ENCODE results near the gene SH3BGRL3. TPM values are rescaled to one million over a fixed set of nuclear protein-coding genes. Genes with fewer than 3 reads are reported as not detected.

SH3BGRL3 gene
- total RNA-seq, 4 donors from 2014 or later = 10.3 to 16.9 (median 13.1) TPM

- TF ChIP-seq CTCF (IDR thresholded peaks at IDR 0.05 in 4 of 5, conservative IDR thresholded peaks at IDR 0.05 in 1 of 5) (peak; percentile 28 to 54 (median 39)), POLR2A (IDR thresholded peaks at IDR 0.05) (no peak)
- DNase-seq = peak in 1 of 2 donors; percentile 70
- ATAC-seq = peak in 1 of 2 donors; percentile 32
- intact Hi-C loops (cut with DNase I; ENCODE audit: low total_unique reads) (loop anchor here (1.0 kb wide), 1 partner anchor 36 kb away; no protein-coding TSS in a partner anchor), in situ Hi-C loops (cut with MboI; ENCODE audit: low sequenced_read_pairs in 4 of 4) (loop anchor here in 1 of 4 donors (5.0 kb wide), 1 partner anchor 37 kb away; no protein-coding TSS in a partner anchor)
- H3K4me1 ChIP-seq = peaks cover 40 to 55% of the 10 kb centered on the region in 2 donors
- no peaks in the 10 kb centered on the region for H3K9me3 ChIP-seq
- H3K36me3 ChIP-seq = peaks cover 0 to 8% of the 10 kb centered on the region in 2 donors
- H3K4me3 ChIP-seq = no peak overlapping the region
- H3K27ac ChIP-seq = peak overlapping the region; percentile 89 to 98 (median 93)
- H3K27me3 ChIP-seq = no peaks in the 10 kb centered on the region
These were observed 5.6 kb downstream of the SH3BGRL3 start for GRCh38 chr1:26285366-26286063.

- DNase-seq (no peak), ATAC-seq (no peak)
- peaks cover 44 to 52% of the 10 kb centered on the region in 2 donors for H3K4me1 ChIP-seq
- TF ChIP-seq POLR2A (IDR thresholded peaks at IDR 0.05) (no peak), CTCF (IDR thresholded peaks at IDR 0.05 in 4 of 5, conservative IDR thresholded peaks at IDR 0.05 in 1 of 5) (peak in 1 of 5 experiments; percentile 5)
- H3K27me3 ChIP-seq = no peaks in the 10 kb centered on the region
- intact Hi-C loops (cut with DNase I; ENCODE audit: low total_unique reads) = no loop called here
- H3K27ac ChIP-seq = peak overlapping the region; percentile 89 to 98 (median 93)
- no peak overlapping the region for H3K4me3 ChIP-seq
- in situ Hi-C loops (cut with MboI; ENCODE audit: low sequenced_read_pairs in 4 of 4) = loop anchor here in 1 of 4 donors (5.0 kb wide), 1 partner anchor 36 kb away; no protein-coding TSS in a partner anchor
- H3K36me3 ChIP-seq = peaks cover 0 to 5% of the 10 kb centered on the region in 2 donors
- no peaks in the 10 kb centered on the region for H3K9me3 ChIP-seq
These were observed 6.2 kb downstream of the SH3BGRL3 start for GRCh38 chr1:26286064-26286416.

GRCh38 chr1:26287033-26287711 lies 7.3 kb downstream of the SH3BGRL3 start:
- H3K36me3 ChIP-seq = no peaks in the 10 kb centered on the region
- H3K4me3 ChIP-seq = no peak overlapping the region
- no peaks in the 10 kb centered on the region for H3K9me3 ChIP-seq
- in situ Hi-C loops (cut with MboI; ENCODE audit: low sequenced_read_pairs in 4 of 4) (loop anchor here in 1 of 4 donors (5.0 kb wide), 1 partner anchor 35 kb away; no protein-coding TSS in a partner anchor), intact Hi-C loops (cut with DNase I; ENCODE audit: low total_unique reads) (no loop called here)
- no peak for TF ChIP-seq POLR2A (IDR thresholded peaks at IDR 0.05)
- peaks cover 44 to 45% of the 10 kb centered on the region in 2 donors for H3K4me1 ChIP-seq
- no peaks in the 10 kb centered on the region for H3K27me3 ChIP-seq
- peak; percentile 71 to 82 for DNase-seq
- H3K27ac ChIP-seq = peak overlapping the region; percentile 89 to 98 (median 93)
- ATAC-seq = peak; percentile 51

- Histone ChIP-seq H3K9me3 (no peaks in the 10 kb centered on the region), H3K36me3 (no peaks in the 10 kb centered on the region), H3K4me3 (no peak overlapping the region), H3K27me3 (no peaks in the 10 kb centered on the region), H3K27ac (peak overlapping the region; percentile 89 to 98 (median 93)), H3K4me1 (peaks cover 44 to 45% of the 10 kb centered on the region in 2 donors)
- no peak for TF ChIP-seq CTCF (IDR thresholded peaks at IDR 0.05 in 4 of 5, conservative IDR thresholded peaks at IDR 0.05 in 1 of 5)
- TF ChIP-seq POLR2A (IDR thresholded peaks at IDR 0.05) = no peak
- ATAC-seq (no peak), DNase-seq (no peak)
- intact Hi-C loops (cut with DNase I; ENCODE audit: low total_unique reads) = no loop called here
- in situ Hi-C loops (cut with MboI; ENCODE audit: low sequenced_read_pairs in 4 of 4) = loop anchor here in 1 of 4 donors (5.0 kb wide), 1 partner anchor 34 kb away; no protein-coding TSS in a partner anchor
These were observed 7.9 kb downstream of the SH3BGRL3 start for GRCh38 chr1:26287811-26288210.

Measured in gastrocnemius medialis (tissue), 4 donors.